Uterus (tissue), 2 donors: ENCODE results near the gene WDFY1.

Experiments used
- POLR2A ChIP-seq, 2 donors: fragments of 450-650 bp; IDR thresholded peaks; one replicate each; pipeline ENCODE4 v1.6.1; 2016; ENCODE audit warnings: antibody characterized with exemption in 2 of 2, mild to moderate bottlenecking in 1 of 2, moderate library complexity in 1 of 2
- TF ChIP-seq, protein P1 (sequence below), 4 experiments: fragments of 200-600 bp in 2 of 4; fragments of 450-650 bp in 2 of 4; sonication (generic) in 2 of 4; IDR thresholded peaks; one replicate each; pipeline ENCODE4 v1.5.1; 2016 to 2019; ENCODE audit warnings: antibody characterized with exemption in 4 of 4, mild to moderate bottlenecking in 2 of 4, moderate library complexity in 1 of 4

DNA sequence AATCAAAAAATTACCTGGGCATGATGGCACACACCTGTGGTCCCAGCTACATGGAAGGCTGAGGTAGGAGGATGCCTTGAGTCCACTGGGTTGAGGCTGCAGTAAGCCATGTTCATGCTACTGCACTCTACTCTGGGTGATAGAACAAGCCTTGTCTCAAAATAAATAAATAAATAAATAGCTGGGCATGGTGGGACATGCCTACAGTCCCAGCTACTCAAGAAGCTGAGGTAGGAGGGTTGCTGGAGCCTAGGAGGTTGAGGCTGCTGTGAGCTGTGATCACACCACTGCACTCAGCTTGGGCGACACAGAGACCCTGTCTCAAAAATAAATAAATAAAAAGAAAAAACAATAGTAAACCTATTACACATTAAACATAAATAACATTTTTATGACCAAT is 110.7 kb downstream of the WDFY1 start:
- TF ChIP-seq, protein P1, sequence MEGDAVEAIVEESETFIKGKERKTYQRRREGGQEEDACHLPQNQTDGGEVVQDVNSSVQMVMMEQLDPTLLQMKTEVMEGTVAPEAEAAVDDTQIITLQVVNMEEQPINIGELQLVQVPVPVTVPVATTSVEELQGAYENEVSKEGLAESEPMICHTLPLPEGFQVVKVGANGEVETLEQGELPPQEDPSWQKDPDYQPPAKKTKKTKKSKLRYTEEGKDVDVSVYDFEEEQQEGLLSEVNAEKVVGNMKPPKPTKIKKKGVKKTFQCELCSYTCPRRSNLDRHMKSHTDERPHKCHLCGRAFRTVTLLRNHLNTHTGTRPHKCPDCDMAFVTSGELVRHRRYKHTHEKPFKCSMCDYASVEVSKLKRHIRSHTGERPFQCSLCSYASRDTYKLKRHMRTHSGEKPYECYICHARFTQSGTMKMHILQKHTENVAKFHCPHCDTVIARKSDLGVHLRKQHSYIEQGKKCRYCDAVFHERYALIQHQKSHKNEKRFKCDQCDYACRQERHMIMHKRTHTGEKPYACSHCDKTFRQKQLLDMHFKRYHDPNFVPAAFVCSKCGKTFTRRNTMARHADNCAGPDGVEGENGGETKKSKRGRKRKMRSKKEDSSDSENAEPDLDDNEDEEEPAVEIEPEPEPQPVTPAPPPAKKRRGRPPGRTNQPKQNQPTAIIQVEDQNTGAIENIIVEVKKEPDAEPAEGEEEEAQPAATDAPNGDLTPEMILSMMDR (IDR thresholded peaks at IDR 0.05), result no peak
- no peak for TF ChIP-seq POLR2A (IDR thresholded peaks at IDR 0.05)
